Neuron (in vitro differentiated cells): ENCODE data around the gene DNAL1.
A peak's percentile ranks its signal among the peaks of the same experiment; 100 is the strongest.

Experiments
- H2AFZ ChIP-seq: one replicate; pipeline ENCODE4 v1.6.1; 2013; ENCODE audit warnings: low read depth, mild to moderate bottlenecking, inconsistent platforms, low read length, moderate library complexity
- H3K27me3 ChIP-seq: one replicate; pipeline ENCODE4 v1.6.1; 2013; ENCODE audit warnings: low read length; ENCODE audit not compliant: insufficient read depth
- H3K36me3 ChIP-seq: one replicate; pipeline ENCODE4 v1.6.1; 2013; ENCODE audit warnings: low read length; ENCODE audit not compliant: insufficient read depth
- H3K4me1 ChIP-seq: one replicate; pipeline ENCODE4 v1.6.1; 2013; ENCODE audit warnings: low read length; ENCODE audit not compliant: insufficient read depth
- H3K4me3 ChIP-seq: 2 replicates; pipeline ENCODE4 v1.5.1; 2013; ENCODE audit warnings: mild to moderate bottlenecking, low read length, moderate library complexity
- H3K9me3 ChIP-seq: one replicate; pipeline ENCODE4 v1.6.1; 2013; ENCODE audit warnings: low read length

Gene DNAL1, protein sequence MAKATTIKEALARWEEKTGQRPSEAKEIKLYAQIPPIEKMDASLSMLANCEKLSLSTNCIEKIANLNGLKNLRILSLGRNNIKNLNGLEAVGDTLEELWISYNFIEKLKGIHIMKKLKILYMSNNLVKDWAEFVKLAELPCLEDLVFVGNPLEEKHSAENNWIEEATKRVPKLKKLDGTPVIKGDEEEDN

DNA sequence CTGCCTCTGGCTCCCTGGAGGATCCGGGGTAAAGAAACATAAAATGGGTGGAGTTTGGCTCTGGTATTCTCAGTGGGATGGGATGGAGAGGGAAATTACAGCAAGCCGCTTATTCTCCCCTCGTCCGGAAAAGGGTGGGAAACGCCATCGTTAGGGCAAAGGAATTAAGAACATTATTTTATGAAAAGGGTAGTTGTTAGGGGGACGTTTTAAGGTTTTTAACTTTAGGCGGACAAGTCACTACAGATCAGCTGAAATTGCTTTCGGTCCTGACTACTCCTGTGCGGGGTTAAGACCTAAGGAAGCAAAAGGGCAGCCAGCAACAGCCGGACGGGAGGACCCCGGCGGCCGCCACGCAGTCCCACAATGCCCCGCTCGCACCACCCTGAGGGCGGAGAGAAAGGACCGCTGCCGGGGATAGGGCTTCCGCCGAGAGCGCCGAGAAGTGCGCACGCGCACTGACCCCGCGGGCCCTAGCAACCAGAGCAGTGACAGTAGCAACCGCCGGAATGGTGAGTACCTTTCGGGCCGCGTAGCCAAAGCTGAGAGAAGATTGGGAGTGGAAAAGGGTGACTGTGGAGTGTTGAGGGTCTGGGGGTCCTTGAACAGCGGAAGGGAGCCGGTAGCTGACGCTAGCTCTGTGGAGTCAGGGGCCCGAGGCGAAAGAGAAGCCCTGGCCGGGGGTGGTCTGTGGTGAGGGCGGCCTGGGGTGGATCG is at the start of gene DNAL1:
TSS of gene DNAL1 (plus strand) at position 456 of the 717 bp plus-strand sequence. CDS start at position 510, 54 bp downstream.
- Histone ChIP-seq H3K9me3 (no peaks in the 10 kb centered on the region), H3K4me1 (peaks cover 9% of the 10 kb centered on the region), H3K4me3 (peak within 1 kb of the TSS; percentile 91), H2AFZ (peak within 1 kb of the TSS; percentile 73), H3K36me3 (no peaks in the 10 kb centered on the region), H3K27me3 (no peaks in the 10 kb centered on the region)

DNA sequence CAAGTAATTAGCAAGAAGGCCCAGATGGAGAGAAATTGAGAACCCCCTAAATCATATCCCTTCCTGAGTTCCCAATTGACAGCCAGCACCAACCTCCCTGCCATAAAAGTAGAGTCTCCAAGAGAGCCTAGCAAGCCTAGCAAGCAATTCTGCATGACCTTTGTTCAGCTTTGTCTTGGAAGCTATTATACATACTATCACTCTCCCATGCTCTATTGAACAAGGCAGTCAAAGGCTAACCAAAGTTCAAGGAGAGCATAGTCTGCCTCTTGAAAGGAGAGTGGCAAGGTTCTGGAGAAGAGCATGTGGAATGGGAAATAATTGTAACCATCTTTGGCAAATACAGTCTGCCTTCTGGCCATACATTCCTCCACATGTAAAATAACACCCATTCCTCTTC is 45.3 kb upstream of the DNAL1 start:
- Histone ChIP-seq H3K36me3 (no peaks in the 10 kb centered on the region), H3K4me1 (peaks cover 14% of the 10 kb centered on the region), H3K9me3 (no peaks in the 10 kb centered on the region), H3K27me3 (no peaks in the 10 kb centered on the region), H2AFZ (no peak overlapping the region), H3K4me3 (no peak overlapping the region)

DNA sequence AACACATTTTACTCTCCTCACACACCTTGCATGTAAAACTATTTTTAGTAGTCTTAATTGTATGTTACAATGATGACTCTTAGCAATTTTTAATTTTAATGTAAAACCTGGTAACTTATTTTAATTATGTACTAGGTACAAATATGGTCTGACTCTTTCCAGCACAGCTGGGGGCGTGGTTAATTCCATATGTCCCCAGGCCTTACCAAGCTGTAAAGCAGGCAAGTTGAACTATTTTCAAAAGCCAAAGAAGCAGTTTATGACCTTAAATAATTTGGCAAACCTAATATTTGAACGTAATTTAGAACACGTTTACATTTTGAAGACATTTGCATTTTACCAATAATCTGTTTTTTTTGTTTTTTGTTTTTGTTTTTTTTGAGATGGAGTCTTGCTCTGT is 41.8 kb upstream of the DNAL1 start:
- no peaks in the 10 kb centered on the region for H3K36me3 ChIP-seq
- H3K4me3 ChIP-seq: no peak overlapping the region
- peaks cover 14% of the 10 kb centered on the region for H3K4me1 ChIP-seq

DNA sequence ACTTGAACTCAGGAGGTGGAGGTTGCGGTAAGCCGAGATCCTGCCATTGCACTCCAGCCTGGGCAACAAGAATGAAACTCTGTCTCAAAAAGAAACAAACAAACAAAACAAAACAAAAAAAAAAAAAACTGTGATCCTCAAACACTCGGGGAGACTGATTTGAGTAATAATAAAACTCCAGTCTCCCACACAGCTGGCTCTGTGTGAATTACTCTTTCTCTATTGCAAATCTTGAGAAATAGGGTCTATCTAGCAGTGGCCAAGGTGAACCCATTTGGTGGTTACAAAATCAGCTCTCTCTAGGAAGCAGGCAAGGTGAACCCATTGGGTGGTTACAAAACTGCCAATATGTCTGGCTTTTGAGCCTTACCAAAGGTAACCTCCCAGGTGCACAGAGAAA is 38.5 kb upstream of the DNAL1 start:
- Histone ChIP-seq H3K9me3 (peaks cover 3% of the 10 kb centered on the region), H2AFZ (no peak overlapping the region), H3K4me1 (peaks cover 16% of the 10 kb centered on the region), H3K4me3 (no peak overlapping the region), H3K27me3 (no peaks in the 10 kb centered on the region), H3K36me3 (no peaks in the 10 kb centered on the region)

More for the DNA sequence above, 41.8 kb upstream of the DNAL1 start:
- Histone ChIP-seq H3K27me3 (no peaks in the 10 kb centered on the region), H2AFZ (no peak overlapping the region), H3K9me3 (peaks cover 3% of the 10 kb centered on the region)

DNA sequence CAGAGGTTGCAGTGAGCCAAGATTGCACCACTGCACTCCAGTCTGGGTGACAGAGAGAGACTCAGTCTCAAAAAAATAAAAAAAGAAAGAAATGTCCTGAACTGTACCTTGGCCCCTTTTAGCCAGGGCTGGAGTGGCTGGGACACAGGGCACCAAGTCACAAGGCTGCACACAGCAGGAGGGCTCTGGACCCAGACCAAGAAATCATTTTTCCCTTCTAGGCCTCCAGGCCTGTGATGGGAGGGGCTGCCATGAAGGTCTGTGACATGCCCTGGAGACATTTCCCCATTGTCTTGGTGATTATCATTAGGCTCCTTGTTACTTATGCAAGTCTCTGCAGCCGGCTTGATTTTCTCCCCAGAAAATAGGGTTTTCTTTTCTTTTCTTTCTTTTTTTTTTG is 37.5 kb upstream of the DNAL1 start:
- Histone ChIP-seq H3K36me3 (no peaks in the 10 kb centered on the region), H2AFZ (no peak overlapping the region), H3K9me3 (peaks cover 3% of the 10 kb centered on the region), H3K4me1 (peaks cover 17% of the 10 kb centered on the region), H3K4me3 (no peak overlapping the region), H3K27me3 (no peaks in the 10 kb centered on the region)

DNA sequence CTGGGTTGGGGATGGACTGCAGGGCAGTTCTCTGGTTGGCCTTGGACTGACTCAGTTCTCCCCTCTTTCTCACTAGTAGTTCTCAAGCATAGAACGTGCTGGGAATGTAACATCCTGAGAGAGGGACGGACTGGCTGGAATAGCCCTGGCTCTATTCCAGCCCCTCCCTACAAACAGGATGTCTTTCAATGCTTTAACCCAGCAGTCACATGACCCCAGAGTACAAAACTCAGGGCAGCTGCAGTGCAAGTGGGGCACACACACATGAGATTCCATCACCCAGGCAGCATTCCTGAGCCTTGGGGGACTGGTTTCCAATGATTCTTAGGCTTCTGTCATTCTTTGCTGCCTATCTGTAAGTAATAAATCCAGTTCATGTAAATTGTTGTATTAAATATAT is 34.1 kb upstream of the DNAL1 start:
- H3K9me3 ChIP-seq: peaks cover 3% of the 10 kb centered on the region
- H3K27me3 ChIP-seq: peaks cover 3% of the 10 kb centered on the region
- H3K4me3 ChIP-seq: no peak overlapping the region
- H3K4me1 ChIP-seq: peaks cover 14% of the 10 kb centered on the region
- H2AFZ ChIP-seq: no peak overlapping the region
- no peaks in the 10 kb centered on the region for H3K36me3 ChIP-seq

DNA sequence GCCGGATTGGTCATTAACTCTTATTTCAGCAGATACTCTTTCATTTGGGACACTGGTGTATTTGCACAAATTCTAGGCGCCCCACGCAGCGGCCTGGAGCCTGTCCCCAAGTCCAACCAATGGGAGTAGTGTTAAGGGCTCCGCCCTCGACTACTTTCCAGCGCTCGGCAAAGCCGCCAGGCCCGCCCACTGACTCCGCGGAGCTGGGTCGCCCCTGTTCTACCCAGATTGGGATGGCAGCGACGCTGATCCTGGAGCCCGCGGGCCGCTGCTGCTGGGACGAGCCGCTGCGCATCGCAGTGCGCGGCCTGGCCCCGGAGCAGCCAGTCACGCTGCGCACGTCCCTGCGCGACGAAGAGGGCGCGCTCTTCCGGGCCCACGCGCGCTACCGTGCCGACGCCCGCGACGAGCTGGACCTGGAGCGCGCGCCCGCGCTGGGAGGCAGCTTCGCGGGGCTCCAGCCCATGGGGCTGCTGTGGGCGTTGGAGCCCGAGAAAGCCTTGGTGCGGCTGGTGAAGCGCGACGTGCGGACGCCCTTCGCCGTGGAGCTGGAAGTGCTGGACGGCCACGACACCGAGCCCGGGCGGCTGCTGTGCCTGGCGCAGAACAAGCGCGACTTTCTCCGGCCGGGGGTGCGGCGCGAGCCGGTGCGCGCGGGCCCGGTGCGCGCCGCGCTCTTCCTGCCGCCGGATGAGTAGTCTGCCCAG is 32.3 kb upstream of the DNAL1 start, which contains the start of gene ACOT6:
TSS of gene ACOT6 (plus strand) at position 179 of the 707 bp plus-strand sequence. CDS start at position 234, 55 bp downstream.
- H3K36me3 ChIP-seq: no peaks in the 10 kb centered on the region
- peak within 1 kb of the TSS; percentile 56 for H3K4me3 ChIP-seq
- H3K27me3 ChIP-seq: peaks cover 3% of the 10 kb centered on the region
- peak within 1 kb of the TSS; percentile 95 for H2AFZ ChIP-seq
- peaks cover 14% of the 10 kb centered on the region for H3K4me1 ChIP-seq
- no peaks in the 10 kb centered on the region for H3K9me3 ChIP-seq

DNA sequence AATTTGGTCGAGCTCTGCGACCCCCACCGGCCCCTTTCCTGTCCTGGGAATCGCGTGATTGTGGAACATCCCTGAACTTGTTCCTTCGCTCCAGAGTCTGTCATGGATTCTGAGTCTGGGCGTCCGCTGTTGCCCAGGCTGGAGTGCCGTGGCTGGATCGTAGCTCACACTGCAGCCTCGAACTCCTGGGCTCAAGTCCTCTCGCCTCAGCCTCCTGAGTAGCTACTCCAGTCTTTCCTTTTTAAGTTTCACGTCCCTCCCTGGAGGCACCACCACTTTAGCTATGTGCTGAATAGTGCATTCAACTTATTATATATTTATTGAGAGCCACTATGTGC is 31.8 kb upstream of the DNAL1 start:
- Histone ChIP-seq H3K4me3 (peak overlapping the region; percentile 56), H3K27me3 (peaks cover 3% of the 10 kb centered on the region), H3K4me1 (peaks cover 14% of the 10 kb centered on the region), H3K9me3 (no peaks in the 10 kb centered on the region), H2AFZ (peak overlapping the region; percentile 95), H3K36me3 (no peaks in the 10 kb centered on the region)

DNA sequence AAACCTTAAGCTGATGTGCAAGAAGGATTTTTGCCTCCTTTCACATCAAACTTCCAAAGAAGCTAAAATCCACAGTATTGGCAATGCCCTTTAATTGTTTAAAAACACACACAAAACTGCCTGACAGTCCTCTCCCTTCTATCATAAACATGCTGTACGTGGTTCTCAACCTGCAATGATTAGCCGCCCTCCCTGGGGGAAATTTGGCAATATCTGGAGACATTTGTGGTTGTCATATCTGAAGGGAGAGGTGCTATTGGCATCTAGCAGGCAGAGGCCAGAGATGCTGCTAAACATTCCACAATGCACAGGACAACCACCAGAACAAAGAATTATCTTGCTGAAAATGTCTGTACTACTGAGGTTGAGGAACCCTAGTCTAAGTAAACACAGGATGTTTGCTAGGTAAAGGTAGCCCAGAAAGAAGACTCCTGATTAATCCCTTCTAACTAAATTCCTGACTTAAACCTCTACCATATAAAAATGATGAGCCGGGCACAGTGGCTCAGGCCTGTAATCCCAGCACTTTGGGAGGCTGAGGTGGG is 31.3 kb upstream of the DNAL1 start:
- Histone ChIP-seq H3K27me3 (peaks cover 3% of the 10 kb centered on the region), H3K36me3 (no peaks in the 10 kb centered on the region), H2AFZ (peak overlapping the region; percentile 95), H3K4me1 (peaks cover 14% of the 10 kb centered on the region), H3K9me3 (no peaks in the 10 kb centered on the region), H3K4me3 (peak overlapping the region; percentile 56)

DNA sequence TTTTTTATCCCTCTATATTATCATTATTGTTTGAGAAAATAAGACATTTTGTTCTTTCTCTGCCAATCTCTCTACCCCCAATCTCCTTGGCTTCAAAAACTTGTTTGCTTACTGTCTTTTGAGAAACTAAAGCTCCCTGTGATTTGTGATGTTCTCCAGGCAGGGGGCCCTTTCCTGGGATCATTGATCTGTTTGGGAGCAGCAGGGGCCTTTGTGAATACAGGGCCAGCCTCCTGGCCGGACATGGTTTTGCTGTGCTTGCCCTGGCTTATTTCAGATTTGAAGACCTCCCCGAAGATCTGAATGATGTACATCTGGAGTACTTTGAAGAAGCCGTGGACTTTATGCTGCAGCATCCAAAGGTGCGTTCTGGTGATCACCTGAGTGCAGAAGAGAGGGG is 28.0 kb upstream of the DNAL1 start:
- no peaks in the 10 kb centered on the region for H3K4me1 ChIP-seq
- H3K36me3 ChIP-seq: no peaks in the 10 kb centered on the region
- H3K4me3 ChIP-seq: no peak overlapping the region
- no peaks in the 10 kb centered on the region for H3K9me3 ChIP-seq
- H2AFZ ChIP-seq: no peak overlapping the region
- peaks cover 3% of the 10 kb centered on the region for H3K27me3 ChIP-seq

DNA sequence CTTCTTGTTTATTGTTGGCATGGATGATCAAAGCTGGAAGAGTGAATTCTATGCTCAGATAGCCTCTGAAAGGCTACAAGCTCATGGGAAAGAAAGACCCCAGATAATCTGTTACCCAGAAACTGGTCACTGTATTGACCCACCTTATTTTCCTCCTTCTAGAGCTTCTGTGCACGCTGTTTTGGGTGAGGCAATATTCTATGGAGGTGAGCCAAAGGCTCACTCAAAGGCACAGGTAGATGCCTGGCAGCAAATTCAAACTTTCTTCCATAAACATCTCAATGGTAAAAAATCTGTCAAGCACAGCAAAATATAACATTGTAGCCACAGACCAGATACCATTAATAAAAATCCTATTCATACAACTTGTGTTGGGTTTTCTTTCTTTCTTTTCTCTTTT is 25.3 kb upstream of the DNAL1 start:
- Histone ChIP-seq H3K4me3 (no peak overlapping the region), H3K27me3 (no peaks in the 10 kb centered on the region), H3K9me3 (peaks cover 4% of the 10 kb centered on the region), H3K36me3 (no peaks in the 10 kb centered on the region), H2AFZ (no peak overlapping the region), H3K4me1 (no peaks in the 10 kb centered on the region)

DNA sequence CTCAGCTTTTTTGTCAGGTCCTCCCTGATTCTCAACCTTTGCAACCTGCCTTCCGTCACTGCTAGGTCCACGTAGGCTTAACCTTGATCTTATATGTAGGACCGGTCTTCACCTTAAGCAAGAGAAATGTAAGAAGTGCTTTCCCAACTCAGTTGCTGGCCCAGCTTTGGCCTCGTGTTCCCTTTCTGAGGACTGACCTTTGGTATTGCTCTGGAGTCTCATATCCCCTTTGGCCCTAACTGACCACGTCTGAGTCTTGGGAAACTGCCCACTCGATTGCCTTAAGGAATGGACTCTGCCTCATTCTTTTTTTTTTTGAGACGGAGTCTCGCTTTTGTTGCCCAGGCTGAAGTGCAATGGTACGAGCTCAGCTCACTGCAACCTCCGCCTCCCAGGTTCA is 24.5 kb upstream of the DNAL1 start:
- peaks cover 4% of the 10 kb centered on the region for H3K9me3 ChIP-seq
- H3K4me1 ChIP-seq: no peaks in the 10 kb centered on the region
- no peaks in the 10 kb centered on the region for H3K27me3 ChIP-seq
- no peak overlapping the region for H2AFZ ChIP-seq
- H3K36me3 ChIP-seq: no peaks in the 10 kb centered on the region
- no peak overlapping the region for H3K4me3 ChIP-seq

DNA sequence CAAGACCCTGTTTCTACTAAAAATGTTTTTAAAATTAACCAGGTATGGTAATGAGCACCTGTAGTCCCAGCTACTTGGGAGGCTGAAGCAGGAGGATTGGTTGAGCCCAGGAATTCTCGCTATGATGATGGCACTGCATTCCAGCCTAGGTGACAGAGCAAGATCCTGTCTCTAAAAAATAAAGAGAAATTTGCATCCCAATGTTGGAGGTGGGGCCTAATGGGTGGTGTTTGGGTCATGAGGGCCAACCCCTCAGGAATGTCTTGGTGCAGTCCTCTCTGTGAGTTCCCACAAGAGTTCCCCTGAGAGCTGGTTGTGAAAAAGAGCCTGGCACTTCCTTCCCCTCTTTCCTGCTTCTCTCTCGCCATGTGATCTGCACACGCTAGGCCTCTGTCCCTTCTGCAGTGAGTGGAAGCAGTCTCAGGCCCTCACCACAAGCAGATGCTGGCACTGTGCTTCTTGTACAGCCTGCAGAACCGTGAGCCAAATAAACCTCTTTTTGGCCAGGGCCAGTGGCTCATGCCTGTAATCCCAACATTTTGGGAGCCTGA is 21.2 kb upstream of the DNAL1 start:
- Histone ChIP-seq H2AFZ (no peak overlapping the region), H3K9me3 (peaks cover 4% of the 10 kb centered on the region), H3K4me1 (no peaks in the 10 kb centered on the region), H3K4me3 (no peak overlapping the region), H3K27me3 (no peaks in the 10 kb centered on the region), H3K36me3 (no peaks in the 10 kb centered on the region)
